Peyer's patch (tissue), 4 donors: ENCODE data around the gene ZNF70. TPM values are rescaled to one million over a fixed set of nuclear protein-coding genes. Genes with fewer than 3 reads are reported as not detected.

ENCODE experiments used
- DNase-seq, 3 donors: peaks; one replicate each; pipeline ENCODE4 v3.0.0-alpha.2; 2017 to 2019
- H3K27ac ChIP-seq, 4 donors: fragments of 200-600 bp; sonication (generic); one replicate each; pipeline ENCODE4 v1.5.1; 2016 to 2019
- H3K27me3 ChIP-seq, 2 donors: fragments of 200-600 bp; sonication (generic); one replicate each; pipeline ENCODE4 v1.5.1; 2019
- H3K36me3 ChIP-seq, 3 donors: fragments of 200-600 bp; sonication (generic); one replicate each; pipeline ENCODE4 v1.5.1; 2016 to 2019
- H3K4me1 ChIP-seq, 4 donors: fragments of 200-600 bp; sonication (generic); one replicate each; pipeline ENCODE4 v1.5.1; 2016 to 2019
- H3K4me3 ChIP-seq, 4 donors: fragments of 200-600 bp; sonication (generic); 1 replicate in 3 of 4; 2 replicates in 1 of 4; pipeline ENCODE4 v1.5.1; 2016 to 2019; ENCODE audit warnings: mild to moderate bottlenecking in 1 of 4
- H3K9me3 ChIP-seq, 4 donors: fragments of 200-600 bp; sonication (generic); one replicate each; pipeline ENCODE4 v1.5.1; 2016 to 2019; ENCODE audit warnings: mild to moderate bottlenecking in 1 of 4
- POLR2A ChIP-seq, 2 donors: fragments of 450-650 bp; IDR thresholded peaks; one replicate each; pipeline ENCODE4 v1.5.1; 2017; ENCODE audit warnings: antibody characterized with exemption in 2 of 2, mild to moderate bottlenecking in 2 of 2, moderate library complexity in 2 of 2
- total RNA-seq, 4 donors: library from RNA; depleted of rRNA; stranded (reverse); fragments of >200 nt; gene quantifications; one replicate each; pipeline ENCODE4 v1.1.0, GENCODE V29; 2016
- TF ChIP-seq, protein P1 (sequence below), 6 experiments: fragments of 450-650 bp in 4 of 6; fragments of 200-600 bp in 2 of 6; sonication (generic) in 1 of 6; IDR thresholded peaks; one replicate each; pipeline ENCODE4 v1.5.1; 2017 to 2019; ENCODE audit warnings: antibody characterized with exemption in 6 of 6, mild to moderate bottlenecking in 3 of 6, moderate library complexity in 1 of 6

ZNF70 gene
- total RNA-seq, 4 donors from 2014 or later = 2.5 to 25.6 (median 6.2) TPM

DNA sequence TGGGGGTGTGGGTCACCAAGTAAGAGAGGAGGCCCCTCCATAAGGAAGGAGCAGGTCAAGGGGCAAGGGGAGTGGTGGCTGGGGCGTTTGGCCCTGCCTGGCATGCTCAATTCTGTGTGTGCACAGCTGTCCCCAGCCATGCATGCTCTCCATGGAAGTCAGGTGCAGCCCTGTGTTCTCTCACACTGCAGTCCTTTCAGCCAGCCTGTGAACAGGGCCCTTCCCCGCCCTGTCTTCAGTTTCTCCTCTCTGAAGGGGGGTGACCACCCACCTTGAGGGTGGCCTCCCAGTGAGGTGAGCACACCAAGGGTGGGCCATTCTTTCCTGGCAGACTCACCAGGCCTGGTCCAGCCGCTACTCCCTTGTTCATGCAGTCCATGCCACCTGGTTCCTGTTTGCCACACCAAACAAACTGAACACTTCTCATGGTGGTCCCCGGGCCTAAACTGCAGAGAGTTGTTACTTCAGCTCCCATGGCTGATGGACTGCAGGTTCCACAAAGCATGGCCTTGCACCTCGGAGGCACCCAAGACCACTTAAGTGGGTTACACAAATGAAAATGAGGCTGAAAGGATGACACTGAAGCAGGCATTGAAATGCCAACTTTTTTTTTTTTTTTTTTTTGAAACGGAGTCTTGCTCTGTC lies 18.5 kb upstream of the ZNF70 start:
- Histone ChIP-seq H3K4me1 (peaks cover 0 to 59% (median 29%) of the 10 kb centered on the region in 4 donors), H3K27ac (peak overlapping the region in 1 of 4 donors; percentile 94), H3K36me3 (peaks cover 0 to 11% (median 0%) of the 10 kb centered on the region in 3 donors), H3K27me3 (no peaks in the 10 kb centered on the region), H3K9me3 (no peaks in the 10 kb centered on the region), H3K4me3 (no peak overlapping the region)
- TF ChIP-seq, protein P1, sequence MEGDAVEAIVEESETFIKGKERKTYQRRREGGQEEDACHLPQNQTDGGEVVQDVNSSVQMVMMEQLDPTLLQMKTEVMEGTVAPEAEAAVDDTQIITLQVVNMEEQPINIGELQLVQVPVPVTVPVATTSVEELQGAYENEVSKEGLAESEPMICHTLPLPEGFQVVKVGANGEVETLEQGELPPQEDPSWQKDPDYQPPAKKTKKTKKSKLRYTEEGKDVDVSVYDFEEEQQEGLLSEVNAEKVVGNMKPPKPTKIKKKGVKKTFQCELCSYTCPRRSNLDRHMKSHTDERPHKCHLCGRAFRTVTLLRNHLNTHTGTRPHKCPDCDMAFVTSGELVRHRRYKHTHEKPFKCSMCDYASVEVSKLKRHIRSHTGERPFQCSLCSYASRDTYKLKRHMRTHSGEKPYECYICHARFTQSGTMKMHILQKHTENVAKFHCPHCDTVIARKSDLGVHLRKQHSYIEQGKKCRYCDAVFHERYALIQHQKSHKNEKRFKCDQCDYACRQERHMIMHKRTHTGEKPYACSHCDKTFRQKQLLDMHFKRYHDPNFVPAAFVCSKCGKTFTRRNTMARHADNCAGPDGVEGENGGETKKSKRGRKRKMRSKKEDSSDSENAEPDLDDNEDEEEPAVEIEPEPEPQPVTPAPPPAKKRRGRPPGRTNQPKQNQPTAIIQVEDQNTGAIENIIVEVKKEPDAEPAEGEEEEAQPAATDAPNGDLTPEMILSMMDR (IDR thresholded peaks at IDR 0.05) = no peak
- TF ChIP-seq POLR2A (IDR thresholded peaks at IDR 0.05) = no peak
- DNase-seq = no peak

DNA sequence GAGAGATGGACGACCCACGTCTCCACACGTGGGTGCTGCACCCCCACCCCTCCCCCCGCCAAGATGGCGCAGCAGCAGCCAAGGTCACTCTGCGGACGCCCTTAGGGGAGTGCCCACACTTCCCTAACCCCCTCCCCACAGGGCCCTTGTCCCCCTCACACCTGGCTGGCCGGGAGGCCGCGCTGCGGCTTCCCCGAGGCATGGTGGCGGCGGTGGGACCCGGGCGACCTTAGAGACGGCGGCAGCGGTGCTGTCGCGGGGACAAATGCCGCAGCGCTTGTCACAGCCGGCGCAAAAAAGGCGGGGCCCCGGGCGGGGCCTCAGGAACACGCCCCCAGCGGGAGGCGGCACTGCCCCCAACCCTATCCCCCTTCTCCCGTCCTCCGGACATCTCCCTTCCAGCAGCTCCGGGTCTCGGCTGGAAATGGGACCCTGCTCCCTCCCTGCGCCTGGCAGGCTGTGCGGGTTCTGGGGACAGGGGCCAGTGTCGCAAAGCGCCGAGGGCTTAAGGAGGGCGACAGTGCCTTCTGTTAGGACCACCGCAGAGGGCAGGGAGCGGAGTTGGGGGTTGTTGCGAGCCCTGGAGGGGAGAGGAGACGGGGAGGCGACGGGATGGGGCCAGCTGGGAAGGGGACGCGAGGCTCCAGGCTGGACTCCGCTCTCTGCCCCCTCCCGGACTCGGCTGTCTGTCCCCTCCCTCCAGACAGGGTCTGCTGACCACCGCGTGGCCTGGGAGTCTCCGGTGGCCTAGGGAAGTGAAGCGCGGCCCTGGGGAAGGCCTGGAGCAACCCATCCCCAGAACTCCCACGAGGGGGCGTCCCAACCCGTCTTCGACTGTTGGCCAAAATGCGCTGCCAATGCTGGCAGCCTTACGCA lies 17.0 kb upstream of the ZNF70 start, which contains the start of gene CHCHD10:
CHCHD10 (minus strand) TSS at position 300 of the 876 bp plus-strand sequence; CDS start at position 202, 98 bp downstream.
- H3K36me3 ChIP-seq = peaks cover 0 to 13% (median 0%) of the 10 kb centered on the region in 3 donors
- no peaks in the 10 kb centered on the region for H3K27me3 ChIP-seq
- no peaks in the 10 kb centered on the region for H3K9me3 ChIP-seq
- peak within 1 kb of the TSS; percentile 63 to 81 (median 78) for H3K4me3 ChIP-seq
- peak within 1 kb of the TSS; percentile 83 to 94 (median 87) for H3K27ac ChIP-seq
- peaks cover 0 to 59% (median 33%) of the 10 kb centered on the region in 4 donors for H3K4me1 ChIP-seq
- TF ChIP-seq, protein P1 (IDR thresholded peaks at IDR 0.05) = peak; percentile 59 to 80 (median 76)
- peak; percentile 85 to 95 for TF ChIP-seq POLR2A (IDR thresholded peaks at IDR 0.05)
- DNase-seq = peak; percentile 87 to 93 (median 91)

DNA sequence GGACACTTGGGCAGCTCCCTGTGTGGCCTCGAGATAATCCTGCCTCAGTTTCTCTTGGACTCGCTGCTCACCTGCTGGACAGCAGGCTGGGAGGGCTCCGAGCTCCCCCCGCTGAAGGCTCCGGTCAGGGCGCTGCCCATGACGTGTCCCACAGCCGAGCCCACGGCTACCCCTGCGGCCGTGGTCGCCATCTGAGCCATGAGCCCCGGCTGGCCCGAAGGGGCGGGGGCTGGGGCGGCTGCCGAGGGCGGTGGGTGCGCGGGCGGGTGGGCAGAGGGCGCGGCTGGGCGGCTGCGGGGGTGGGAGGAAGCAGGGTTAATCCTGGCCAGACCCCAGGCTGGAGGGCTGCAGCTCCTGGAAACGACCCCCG lies 16.4 kb upstream of the ZNF70 start:
- Histone ChIP-seq H3K27ac (peak overlapping the region; percentile 83 to 94 (median 87)), H3K4me3 (peak overlapping the region; percentile 63 to 81 (median 78)), H3K36me3 (peaks cover 0 to 13% (median 0%) of the 10 kb centered on the region in 3 donors), H3K9me3 (no peaks in the 10 kb centered on the region), H3K4me1 (peaks cover 0 to 59% (median 33%) of the 10 kb centered on the region in 4 donors), H3K27me3 (no peaks in the 10 kb centered on the region)
- DNase-seq = no peak
- no peak for TF ChIP-seq POLR2A (IDR thresholded peaks at IDR 0.05)
- TF ChIP-seq, protein P1 (IDR thresholded peaks at IDR 0.05) = no peak

DNA sequence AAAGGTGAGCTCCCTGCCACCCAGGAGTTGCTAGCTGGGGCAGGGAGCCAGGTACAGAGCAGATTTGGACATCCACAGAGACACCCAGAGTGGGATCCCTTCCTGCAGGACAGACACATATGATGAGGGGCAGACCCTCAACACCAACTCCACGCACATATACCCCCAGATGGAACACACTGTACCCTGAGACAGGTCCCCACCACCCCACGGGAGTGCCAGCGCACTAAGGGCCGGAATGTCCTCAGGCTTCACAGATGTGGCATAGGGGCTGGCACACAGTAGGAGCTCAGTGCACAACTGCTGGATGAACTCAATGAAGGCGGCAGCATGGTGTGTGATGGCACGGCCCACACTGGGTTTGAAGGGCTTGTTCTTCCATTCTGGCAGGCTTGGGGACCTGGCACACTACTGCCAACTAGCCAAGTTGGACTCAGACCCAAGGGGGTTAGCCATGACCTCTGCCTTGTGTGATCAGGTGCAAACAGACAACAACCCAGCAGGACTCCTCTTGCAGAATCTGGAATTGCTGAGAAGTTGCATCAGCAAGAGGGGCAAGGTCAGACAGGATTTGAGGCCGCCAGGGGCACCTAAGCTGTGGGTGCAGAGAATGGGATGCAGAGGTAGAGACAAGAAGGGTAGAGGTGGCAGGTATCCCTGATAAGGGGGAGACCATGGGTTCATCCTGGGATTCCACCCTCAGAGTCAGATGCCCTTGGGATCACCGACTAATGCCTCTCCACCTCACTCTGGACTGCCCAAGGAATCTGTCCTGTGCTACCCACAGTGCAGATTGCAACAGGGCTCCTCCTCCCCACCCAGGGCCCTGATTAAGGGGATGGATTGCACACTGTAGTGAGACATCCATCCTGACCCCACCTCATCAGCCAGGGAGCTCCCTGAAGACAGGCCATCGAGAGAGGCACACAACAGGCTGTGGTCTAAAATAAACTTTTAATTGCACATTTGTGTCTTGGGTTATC lies 14.3 kb upstream of the ZNF70 start:
- H3K4me1 ChIP-seq = peaks cover 0 to 51% (median 25%) of the 10 kb centered on the region in 4 donors

More for the DNA sequence above, 14.3 kb upstream of the ZNF70 start:
- DNase-seq = no peak
- Histone ChIP-seq H3K27me3 (no peaks in the 10 kb centered on the region), H3K27ac (no peak overlapping the region), H3K9me3 (no peaks in the 10 kb centered on the region), H3K4me3 (peak overlapping the region in 1 of 4 donors; percentile 7), H3K36me3 (peaks cover 0 to 13% (median 0%) of the 10 kb centered on the region in 3 donors)
- TF ChIP-seq, protein P1 (IDR thresholded peaks at IDR 0.05) = no peak
- no peak for TF ChIP-seq POLR2A (IDR thresholded peaks at IDR 0.05)
